Fibroblast of skin of left quadriceps (primary cell): ENCODE data around the gene PLCL2.
A peak's percentile ranks its signal among the peaks of the same experiment; 100 is the strongest.

Experiments
- DNase-seq, 2 experiments: peaks; one replicate each; pipeline ENCODE4 v3.0.0-alpha.2; 2013; ENCODE audit warnings: low read depth in 2 of 2

Gene PLCL2

DNA sequence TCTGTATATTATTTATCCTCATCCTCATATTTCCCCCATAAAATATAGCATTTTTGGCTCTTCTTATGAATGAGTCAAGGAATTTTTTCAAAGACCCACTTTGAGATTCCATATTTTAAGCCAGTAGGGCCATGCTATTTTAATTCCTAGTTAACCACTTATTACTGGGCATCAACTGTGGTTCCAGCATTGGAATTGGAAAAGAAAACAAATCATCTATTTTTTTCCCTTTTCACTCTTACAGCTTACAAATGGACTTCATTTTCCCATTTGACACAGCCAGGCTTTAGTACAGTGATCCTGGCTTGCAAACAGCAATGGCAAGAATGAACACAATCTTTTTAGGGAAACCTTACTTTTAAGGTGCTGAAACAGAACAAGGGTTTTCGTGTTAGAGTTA lies 19.4 kb upstream of the PLCL2 start:
- peak in 1 of 2 experiments; percentile 44 for DNase-seq

DNA sequence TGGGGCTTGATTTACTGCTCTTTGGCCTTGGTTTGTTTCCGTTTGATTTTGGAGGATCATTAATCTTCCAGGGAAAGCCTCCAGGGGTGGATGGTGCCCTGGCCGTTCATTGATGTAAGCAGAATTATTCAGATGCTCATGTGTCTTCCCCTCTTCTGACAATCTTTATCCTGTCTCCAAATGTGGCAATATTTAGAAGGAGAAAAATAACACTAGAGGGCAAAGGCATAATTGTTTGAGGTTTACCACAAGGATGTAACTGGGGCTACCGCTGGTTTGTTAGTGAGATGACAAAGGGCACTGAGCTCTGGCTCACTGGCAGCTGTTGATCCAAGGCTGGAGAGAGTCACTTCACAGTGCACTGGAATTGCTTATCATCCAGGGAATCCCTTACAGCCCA lies 18.2 kb upstream of the PLCL2 start:
- DNase-seq: no peak

DNA sequence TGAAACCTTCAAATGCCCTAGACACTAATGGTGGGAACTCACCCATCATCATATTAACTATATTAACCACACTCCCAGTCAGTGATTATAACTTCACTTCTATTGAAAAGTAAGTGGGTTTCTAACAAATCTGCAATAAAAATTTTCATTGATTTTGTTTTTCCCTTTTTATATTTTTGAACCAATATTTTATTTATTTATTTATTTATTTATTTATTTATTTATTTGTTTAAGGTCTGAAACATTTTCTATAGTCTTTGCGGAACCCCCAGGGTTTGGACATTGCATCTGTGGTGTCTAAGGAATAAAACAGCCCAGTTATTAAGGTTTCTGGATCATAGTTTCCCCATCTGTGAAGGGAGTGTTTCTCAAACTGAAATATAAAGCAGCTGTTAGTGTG lies 16.2 kb upstream of the PLCL2 start:
- DNase-seq: no peak

DNA sequence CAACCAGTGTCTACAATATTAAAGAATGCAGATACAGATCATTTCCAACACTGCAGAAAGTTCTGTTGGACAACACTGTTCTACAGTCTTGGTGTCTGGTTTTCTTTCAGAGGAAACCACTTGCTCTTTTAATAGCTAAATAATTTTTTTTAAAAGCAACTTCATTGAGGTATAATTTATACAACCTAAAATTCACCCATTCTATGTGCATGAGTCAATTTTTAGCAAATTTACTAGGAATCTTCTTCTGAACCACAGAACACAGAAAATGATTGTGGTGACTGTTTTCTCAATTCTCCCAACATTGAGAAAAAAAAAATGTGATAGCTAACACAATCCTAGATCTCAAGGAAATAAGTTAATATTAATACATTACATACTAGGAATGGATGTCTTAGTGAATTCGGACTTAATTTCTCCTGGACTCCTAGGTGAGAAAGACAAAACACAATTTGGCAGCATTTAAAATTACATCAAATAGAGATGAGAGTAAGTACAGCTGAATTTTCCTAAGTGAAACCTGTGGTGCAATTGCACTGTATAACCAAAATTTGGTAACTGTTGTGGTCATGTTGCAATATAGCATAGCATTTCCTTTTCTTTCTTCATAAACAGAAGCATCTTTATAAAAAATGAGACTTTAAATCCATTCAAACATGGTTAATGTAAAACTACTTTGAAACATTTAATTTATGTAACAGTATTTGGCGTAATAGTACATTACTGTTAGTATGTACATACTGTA lies 15.3 kb upstream of the PLCL2 start:
- DNase-seq: no peak

DNA sequence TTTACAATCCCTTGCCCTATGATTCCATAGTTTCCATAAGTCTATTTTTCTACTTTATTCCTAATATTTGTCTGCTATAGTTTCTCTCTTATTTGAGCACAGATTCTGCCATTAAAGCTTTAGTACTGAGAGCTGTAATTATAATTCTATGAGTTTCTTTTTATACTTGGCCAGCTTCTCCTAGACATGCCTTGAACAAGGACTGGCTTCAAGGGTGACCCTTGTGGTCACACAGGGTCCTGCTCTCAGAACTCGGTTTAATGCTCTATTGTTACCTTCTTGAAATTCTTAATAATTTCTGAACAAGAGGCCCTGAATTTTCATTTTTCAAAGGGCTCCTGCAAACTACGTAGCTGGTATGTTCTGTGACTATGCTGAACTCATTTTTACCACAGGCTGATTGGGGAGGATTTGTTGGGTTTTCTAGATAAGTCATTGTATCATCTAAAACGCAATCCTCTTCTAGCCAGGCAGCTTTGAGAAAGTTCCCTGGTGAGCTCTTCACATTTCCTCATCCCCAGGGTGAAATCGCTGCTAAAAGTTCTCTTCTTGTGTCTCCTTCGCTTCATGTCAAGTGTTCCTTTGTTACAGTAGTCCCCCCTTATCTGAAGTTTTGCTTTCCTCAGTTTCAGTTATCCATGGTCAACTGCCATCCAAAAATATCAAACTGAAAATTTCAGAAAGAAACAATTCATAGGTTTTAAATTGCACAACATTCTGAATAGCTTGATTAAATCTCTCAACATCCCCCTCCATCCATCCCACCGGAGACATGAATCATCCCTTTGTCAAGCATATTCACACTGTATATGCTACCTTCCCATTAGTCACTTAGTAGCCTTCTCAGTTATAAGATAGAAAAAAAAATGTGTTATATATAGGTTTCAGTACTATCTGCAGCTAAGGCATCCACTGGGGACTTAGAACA lies 12.6 kb upstream of the PLCL2 start:
- DNase-seq: no peak

DNA sequence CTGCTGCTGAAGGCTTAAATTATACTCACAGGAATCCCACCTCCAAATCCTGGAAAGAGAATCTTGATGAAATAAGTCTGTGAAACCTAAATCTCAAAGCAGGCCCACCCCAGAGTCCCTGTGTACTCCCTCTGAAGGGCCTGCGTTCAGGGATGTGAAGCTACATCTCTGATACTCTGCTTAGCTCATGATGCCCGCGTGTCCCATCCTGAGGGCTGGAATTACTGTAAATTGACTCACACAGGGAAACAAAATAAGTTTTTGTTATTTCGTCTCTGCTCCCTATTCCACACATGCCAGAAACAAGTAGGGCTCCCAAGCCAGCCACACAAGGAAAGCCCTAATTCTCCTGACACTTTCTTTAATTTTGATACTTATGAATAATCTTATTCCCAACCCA lies 10.9 kb upstream of the PLCL2 start:
- no peak for DNase-seq

DNA sequence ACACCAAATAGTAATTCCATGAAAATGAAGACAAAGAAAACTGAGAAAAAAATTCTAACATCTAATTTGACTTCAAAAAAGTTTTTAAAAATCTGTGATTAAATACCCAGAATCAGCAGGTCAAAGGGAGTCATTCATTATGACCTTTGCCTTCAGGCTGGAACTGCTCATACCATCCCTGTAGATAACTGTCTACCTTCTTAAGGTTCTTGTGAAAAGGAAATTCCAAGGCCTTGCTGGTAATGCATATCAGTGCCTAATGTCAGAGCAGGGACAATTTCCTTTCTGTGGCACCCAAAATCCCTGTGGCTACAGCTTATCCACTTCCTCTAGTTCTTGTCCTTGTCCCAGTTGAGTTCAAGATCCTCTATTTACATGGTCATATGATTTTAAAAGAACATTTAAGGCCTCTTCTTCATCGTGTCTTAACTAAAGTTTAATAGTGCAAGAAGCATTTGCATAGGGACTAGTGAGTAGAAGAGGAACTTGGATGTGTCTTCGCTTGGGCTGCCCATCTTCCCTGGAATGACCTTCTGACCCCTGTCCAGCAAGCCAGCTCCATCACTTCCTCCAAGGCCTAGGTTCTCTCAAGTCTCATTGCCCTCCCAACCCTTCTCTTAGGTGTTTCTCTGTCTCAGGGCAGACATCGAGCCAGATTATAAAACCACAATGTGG lies 8.7 kb upstream of the PLCL2 start:
- no peak for DNase-seq

DNA sequence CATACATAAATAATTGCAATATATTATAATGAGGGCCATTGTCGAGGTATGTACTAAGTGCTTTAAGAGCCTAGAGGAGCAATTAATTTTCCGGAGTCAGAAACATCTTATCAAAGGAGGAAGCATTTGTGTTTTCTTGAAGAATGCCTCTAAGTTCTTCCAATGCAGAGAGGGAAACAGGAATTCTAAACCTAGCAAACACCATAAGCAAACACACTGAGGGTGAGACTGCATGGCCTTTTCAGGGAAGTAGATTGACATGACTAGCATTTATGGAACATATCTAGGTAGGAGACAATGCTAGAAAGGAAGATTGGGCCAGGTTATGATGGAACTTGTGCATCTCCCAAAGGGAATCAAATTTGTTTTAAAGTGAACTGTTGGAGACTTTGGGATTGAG lies 7.2 kb upstream of the PLCL2 start:
- DNase-seq: no peak

DNA sequence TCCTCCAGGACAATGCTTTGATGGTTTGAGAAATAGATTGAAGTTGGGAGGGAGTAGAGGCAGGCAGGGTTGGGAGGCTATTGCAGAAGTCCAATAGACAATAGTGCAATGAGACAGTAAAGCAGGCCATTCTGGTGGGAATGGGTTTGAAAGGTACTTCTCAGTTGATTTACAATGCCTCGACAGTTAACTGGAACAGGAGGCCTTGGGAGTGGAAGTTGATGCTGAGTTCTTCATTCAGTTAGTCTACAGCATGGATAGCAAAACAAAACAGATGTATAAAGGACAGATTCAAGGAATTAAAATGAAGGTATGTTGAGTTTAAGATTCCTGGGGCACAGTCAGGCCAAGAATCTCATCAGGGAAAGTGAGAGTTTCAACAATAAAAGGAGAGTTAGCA lies 6.8 kb upstream of the PLCL2 start:
- DNase-seq: no peak

DNA sequence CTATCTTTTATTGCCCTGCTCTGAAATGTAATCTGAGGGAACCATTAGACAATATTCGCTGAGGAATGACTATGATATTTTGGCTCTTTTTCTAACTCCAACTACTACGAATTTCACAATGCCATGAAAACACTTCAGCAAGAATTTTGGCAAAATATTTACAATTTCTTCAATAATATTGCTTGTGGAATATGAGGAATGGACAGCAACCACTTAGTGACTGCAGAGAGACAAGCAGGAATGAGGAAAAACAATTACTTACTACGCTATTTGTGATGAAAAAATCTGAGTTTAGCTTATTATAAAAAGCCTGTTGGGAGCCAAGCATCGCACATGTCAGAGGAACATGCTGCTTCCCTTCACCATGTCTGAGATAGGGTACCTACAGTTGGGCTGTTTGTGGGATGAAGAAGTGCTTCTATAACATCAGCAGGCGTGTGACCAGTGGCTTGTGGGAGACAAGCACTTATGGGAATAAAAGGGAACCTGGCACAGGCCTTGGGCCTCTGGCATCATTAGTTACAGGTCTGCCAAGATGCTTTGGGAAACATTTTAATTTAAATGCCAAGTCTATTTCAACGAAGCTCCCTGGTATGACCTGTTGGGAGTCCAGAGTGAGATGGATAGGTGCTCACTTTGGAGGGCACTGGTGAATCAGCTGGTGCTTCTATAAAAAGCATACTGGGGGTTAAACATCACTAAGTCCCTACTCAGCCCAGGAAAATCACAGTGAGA lies 2.7 kb upstream of the PLCL2 start:
- no peak for DNase-seq

DNA sequence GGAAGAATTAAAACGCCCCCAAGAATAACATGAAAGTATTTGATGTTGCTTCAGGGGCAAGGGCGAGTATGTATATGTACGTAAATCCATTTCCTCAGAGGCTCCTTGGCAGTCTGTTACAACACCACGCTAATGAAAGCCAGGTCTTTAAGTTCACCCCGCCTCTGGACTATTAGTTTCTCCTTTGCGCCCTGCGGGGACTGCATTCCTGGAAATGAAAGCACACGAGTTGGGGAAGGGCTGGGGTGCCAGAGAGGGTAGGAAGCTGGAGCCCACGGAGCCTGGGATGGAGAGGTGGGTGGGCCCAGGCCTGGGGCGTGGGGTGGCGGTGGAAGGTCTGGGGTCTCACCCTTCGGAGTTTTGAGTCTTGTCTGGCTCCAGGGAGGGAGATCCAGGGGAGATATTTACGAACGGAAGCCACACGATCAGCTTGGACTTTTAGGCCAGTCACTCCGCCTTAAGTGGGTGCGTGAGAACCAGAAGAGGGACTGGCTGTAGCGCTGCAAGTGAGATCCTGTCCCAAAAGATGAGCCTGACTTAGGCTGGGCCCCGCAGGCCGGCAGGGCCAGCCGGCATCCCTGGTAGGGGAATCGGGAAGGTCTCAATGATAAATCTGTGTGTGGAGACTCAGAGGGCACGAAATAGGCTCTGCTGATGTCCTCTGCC lies 1.6 kb upstream of the PLCL2 start:
- peak; percentile 61 to 66 for DNase-seq

DNA sequence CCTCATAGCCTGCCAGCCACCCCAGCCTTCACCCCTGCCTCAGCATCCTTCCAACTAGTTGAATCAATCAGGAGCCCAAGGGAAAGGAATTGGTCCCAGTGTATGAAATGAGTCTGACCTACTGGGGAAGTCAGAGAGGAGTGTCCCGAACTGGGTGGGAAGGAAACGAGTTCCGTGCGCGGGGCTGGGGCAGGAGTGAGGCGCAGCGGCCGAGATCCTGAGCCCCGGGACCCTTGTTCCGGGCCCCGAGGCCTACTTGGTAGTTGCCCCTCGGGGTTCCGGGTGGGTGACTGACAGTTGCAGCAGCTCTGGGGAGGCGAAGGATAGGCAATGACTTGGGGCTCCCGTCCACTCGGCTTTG lies 1.1 kb upstream of the PLCL2 start:
- no peak for DNase-seq

DNA sequence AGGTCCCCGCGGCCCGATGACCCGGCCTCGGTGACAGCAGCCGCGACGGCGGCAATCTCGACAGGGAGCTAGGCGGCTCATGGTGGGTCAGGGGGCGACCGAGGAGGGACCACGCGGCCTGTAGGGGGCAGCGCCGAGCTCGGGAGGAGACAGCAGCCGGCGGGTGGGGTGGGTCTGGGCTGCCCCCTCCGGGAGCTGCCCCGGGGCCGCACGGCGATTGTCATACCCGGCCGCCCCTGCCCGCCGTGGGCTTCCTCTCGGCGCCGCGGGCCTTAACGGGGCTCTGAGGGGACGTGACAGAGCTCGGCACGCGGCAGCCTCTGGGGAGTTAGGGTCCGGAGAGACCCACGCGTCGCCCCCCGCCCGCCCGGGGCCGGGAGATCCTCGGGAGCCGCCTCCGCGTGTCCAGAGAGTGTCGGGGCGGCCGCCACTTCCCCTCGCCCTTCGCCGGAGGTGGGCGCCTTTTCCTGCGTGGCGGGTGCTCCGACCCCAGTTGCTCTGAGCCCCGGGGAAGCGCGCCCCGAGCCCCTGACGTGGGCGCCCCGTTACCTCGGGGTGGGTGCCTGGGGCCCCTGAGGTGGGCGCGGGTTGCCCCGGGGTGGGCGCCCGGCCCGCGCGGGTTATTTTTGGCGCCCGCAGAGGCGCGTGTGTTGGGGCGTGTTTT lies 539 bp upstream of the PLCL2 start:
- no peak for DNase-seq

DNA sequence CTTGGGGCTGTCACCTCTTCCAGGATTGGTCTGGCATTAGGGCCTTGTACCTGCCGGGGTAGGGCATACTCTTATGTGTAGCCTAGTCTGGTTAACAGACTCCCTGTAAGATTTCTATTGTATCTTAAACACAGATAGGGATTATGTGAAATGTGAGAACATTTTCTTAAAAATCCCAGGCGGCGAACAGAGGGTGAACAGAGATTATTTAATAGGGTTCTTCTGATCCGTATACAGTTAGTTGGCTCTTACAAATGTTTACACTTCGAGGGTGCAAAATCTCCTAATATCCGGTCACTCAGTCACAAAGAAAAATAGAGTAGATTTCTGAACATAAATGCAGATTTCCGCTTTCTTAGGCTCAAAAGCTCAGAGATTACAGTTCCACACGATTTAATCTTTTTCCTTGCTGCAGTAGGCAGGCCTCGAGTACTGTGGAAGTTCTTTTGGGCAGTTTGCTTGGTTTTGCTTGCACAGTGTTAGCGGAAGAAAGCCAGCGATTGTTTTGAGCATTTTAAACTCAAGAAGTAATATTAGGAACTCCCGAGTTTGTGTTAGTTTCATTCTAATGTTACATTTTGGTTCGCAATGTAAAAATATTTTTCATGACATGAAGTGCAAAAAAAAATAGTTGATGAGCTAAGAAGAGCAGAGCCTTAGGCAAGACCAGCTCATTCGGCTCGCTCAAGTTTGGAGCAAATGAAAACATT lies 993 bp downstream of the PLCL2 start:
- DNase-seq: no peak

DNA sequence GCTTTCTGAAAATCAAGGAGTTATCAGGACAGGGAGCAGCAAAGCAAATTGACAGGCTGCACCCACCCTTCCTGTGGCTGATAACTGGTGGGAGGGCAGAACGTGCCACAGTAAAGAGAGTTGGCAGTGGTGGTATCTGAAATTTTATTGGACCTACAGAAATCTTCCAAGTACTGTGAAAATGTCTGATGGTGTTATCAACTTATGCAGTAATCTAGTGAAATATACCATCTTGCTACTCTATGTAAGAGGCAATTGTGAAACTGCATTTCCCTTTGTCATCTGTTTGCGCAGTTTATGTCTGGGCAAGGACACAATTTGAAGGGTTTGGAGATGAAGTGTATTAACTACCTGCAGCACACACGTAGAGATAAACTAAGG lies 1.5 kb downstream of the PLCL2 start:
- DNase-seq: no peak

DNA sequence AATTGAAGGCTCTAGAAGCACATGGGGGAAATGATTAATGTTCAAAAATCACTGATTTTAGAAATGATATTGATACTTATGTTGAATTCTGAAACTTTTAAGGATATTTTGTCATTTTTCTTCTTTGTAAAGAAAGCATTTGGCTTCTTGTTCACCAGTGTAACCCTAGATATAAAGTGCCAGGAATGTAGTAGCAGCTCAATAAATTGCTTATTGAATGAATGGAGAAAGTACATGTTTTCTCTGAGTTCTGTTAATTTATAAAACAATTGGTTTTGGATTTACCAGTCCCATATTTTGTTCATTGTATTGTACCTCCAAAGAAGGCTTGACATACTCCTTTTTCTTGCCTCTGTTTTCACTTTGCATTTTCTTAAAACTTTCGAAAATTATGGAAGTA lies 2.4 kb downstream of the PLCL2 start:
- DNase-seq: no peak

DNA sequence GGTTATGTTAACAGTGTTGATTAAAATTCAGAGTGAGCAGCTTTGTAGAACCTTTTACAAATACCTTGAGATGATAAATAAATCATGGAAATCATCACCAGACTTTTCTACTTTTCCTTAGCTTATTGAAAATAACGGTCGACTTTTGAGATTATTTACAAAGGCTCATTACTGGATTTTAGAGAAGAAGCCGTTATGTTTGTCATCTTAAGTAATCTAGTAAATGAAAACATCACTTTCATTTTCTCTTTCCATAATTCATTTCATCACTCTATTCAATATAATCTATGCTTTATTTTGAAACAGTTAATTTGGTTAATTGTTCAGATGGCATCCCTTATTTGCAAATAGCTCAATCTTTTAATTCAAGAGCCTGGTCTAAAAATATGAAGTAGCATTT lies 3.6 kb downstream of the PLCL2 start:
- no peak for DNase-seq

DNA sequence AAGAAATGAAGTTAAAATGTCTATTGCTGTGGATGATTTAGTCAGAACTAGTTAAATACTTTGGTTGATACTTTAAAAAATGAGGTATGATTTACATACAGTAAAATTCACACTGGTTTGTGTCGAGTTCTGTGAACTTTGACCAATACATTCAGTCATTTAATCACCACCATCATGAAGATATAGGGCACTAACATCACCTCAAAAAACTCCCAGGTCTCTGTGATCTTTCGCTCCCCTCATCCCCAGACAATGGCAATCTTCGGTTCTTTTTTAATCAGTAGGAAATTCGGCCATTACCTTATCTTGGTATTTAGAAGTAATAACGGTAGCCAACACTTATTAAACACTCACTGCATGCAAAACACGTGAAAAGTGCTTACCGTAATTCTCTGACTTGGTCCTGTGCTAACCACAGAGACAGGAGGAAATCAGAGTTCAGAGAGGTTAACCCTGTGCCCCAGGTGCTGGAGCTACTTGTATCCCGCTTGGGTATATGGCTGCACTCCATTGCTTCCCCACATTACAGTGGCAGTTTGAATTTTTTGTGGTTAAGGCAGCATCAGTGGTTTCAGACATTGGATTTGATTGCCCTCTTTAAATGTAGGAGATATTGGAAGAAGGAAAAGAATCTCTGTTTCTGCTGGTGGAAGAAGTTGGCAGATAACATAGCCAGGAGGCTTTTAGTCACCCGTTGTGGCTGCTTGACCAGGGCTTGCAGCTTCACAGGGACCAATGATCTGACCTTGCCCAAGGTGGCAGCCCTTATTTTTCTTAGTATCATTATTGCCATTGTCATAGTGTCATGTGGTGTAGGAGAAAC lies 4.2 kb downstream of the PLCL2 start:
- no peak for DNase-seq

DNA sequence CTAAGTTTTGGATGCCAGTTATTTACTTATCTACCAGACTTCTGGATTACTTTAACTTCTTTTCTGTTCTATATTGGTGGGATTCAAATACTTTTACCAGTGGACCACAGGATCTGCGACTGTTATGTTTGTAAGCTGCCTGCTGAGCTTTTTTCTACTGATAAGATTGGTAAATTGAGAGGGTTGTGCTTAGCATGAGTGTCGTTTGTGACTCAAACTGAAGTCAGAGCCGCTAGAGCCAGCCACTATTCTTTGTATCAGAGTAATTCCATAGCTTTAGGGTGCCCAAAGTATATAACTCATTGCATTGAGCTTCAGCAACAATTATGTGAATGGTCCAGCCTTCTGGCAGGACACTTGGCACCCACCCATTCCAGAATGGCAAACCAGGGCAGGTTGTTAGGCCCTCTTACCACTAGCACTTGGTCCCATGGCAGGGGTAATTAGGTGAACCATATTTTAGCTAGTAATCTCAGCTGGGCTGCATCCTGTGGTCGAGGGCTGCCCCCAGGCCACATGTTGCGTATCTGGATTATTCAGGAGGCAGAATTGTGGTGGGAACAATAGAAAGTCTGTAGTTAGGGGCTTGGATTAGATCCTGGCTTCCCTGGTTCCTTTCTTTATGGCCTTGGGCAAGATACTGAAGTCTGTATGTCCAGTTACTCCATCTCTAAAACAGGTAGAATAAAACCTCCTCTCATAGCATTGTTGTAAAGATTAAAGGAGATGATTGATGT lies 6.0 kb downstream of the PLCL2 start:
- no peak for DNase-seq
